ENCODE measurements around the gene SYPL1.

- TF ChIP-seq CTCF (IDR thresholded peaks at IDR 0.05) (no peak), POLR2A (IDR thresholded peaks at IDR 0.05) (no peak)
Measured at GRCh38 chr7:106155027-106155426, 42.9 kb upstream of the SYPL1 start.
